Calu3 (cell line): Measurements from ENCODE around the gene NCKAP1. TPM values are rescaled to one million over a fixed set of nuclear protein-coding genes. Genes with fewer than 3 reads are reported as not detected.

Source experiments
- BruUV-seq: library from RNA; stranded (reverse); fragments of 400-500 nt; replicated peaks from 2 replicates; lab custom pipeline; 2021; lab: Mats Ljungman, UMichigan
- CTCF ChIA-PET: fragments of 300-600 bp; sonication (Branson Sonifier 250); formaldehyde crosslinking; loops from one replicate; lab custom pipeline; 2022; ENCODE audit warnings: antibody characterized with exemption; lab: Charles Lee
- DNase-seq: peaks from one replicate; pipeline ENCODE4 v3.0.0; 2022
- H3K27ac Mint-ChIP-seq: one replicate; pipeline ENCODE4 v1.8.0; 2022; ENCODE audit warnings: mixed read lengths; ENCODE audit not compliant: unreplicated experiment
- H3K27me3 Mint-ChIP-seq: one replicate; pipeline ENCODE4 v1.8.0; 2022; ENCODE audit warnings: mixed read lengths; ENCODE audit not compliant: unreplicated experiment
- H3K36me3 Mint-ChIP-seq: one replicate; pipeline ENCODE4 v1.8.0; 2022; ENCODE audit warnings: mild to moderate bottlenecking, moderate library complexity, mixed read lengths; ENCODE audit not compliant: insufficient read depth, unreplicated experiment
- H3K4me1 Mint-ChIP-seq: one replicate; pipeline ENCODE4 v1.8.0; 2022; ENCODE audit warnings: mild to moderate bottlenecking, low read depth, mixed read lengths; ENCODE audit not compliant: unreplicated experiment
- H3K4me3 Mint-ChIP-seq: one replicate; pipeline ENCODE4 v1.8.0; 2022; ENCODE audit warnings: mild to moderate bottlenecking, low read depth, moderate library complexity, mixed read lengths; ENCODE audit not compliant: unreplicated experiment
- H3K9me3 Mint-ChIP-seq: one replicate; pipeline ENCODE4 v1.8.0; 2022; ENCODE audit warnings: low read depth, mixed read lengths; ENCODE audit not compliant: unreplicated experiment
- intact Hi-C: fragments of 100-400 bp; cut with micrococcal nuclease; formaldehyde crosslinking; loops from one replicate; pipeline ENCODE4 v1.10.0; 2022; ENCODE audit not compliant: unreplicated experiment
- total RNA-seq: library from RNA; stranded (reverse); gene quantifications from 2 replicates; pipeline ENCODE4 v1.2.3, GENCODE V29; 2022
- TF ChIP-seq, protein P1 (sequence below): fragments of 200-600 bp; IDR thresholded peaks from one replicate; pipeline ENCODE4 v1.8.0; 2022; ENCODE audit warnings: antibody characterized with exemption; ENCODE audit not compliant: unreplicated experiment

The NCKAP1 gene
- total RNA-seq, 1 experiment from 2014 or later, result 157 TPM

DNA sequence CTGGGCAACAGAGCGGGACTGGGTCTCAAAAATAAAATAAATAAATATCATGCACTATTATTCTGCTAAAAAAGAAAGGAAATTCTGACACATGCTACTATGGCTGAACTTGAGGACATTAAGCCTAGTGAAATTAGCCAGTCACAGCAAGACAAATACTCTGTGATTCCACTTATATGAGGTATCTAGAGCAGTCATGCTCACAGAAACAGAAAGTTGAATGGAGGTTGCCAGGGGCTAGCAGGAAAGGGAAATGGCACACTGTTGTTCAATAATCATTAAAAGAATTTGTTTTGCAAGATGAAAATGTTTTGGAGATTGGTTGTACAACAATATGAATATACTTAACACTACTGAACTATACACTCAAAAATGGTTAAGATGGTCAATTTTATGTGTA, 60.8 kb downstream of the NCKAP1 start:
- no peaks in the 10 kb centered on the region for H3K27me3 Mint-ChIP-seq
- peaks cover 2% of the 10 kb centered on the region for H3K9me3 Mint-ChIP-seq
- intact Hi-C loops, result no loop called here
- no peak overlapping the region for H3K4me3 Mint-ChIP-seq
- CTCF ChIA-PET, result no interaction called here
- H3K36me3 Mint-ChIP-seq, result peaks cover 25% of the 10 kb centered on the region
- no TSS peak for BruUV-seq
- DNase-seq, result no peak
- H3K4me1 Mint-ChIP-seq, result no peaks in the 10 kb centered on the region
- no peak overlapping the region for H3K27ac Mint-ChIP-seq
- TF ChIP-seq, protein P1, sequence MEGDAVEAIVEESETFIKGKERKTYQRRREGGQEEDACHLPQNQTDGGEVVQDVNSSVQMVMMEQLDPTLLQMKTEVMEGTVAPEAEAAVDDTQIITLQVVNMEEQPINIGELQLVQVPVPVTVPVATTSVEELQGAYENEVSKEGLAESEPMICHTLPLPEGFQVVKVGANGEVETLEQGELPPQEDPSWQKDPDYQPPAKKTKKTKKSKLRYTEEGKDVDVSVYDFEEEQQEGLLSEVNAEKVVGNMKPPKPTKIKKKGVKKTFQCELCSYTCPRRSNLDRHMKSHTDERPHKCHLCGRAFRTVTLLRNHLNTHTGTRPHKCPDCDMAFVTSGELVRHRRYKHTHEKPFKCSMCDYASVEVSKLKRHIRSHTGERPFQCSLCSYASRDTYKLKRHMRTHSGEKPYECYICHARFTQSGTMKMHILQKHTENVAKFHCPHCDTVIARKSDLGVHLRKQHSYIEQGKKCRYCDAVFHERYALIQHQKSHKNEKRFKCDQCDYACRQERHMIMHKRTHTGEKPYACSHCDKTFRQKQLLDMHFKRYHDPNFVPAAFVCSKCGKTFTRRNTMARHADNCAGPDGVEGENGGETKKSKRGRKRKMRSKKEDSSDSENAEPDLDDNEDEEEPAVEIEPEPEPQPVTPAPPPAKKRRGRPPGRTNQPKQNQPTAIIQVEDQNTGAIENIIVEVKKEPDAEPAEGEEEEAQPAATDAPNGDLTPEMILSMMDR, result no peak

DNA sequence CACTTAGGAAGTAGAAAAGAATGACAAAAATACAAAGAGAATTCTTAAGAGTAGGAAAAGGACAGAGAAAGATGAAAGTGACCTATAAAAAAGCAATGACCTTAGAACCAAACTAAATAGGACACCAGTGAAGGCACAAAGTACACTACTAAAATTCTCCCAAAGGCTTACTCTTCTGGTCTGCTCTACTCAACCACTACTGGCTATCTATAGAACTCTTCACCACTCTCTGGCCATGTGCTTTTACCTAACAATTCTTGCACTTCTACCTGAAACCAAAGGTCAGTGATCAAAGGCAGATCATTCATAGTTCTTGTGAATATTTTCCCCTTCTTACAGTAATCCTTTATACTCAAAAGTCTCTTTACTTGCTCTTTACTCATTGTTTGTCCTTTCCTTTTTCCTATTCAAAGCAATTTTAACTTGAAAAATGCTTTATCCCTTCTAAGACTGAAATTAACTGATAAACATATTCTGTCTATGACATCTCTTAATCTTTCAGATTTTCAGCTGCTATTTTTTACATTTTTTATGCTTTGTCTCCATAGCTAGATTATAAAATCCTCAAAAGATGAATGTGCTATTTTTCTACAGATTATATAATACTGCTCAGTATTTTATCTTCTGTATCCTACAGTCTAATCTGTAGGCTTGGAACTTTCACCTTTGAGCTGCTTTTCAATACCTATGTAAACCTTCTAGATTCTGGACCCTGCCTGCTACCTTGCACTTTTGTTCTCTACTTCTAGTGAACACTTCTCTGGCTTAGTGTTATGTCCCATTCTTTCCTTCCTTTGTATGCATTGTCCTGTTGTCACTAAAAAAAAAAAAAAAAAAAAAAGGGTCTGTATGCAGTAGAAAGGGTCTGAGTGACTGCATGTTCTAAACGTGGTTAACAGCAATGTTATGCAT, 64.6 kb downstream of the NCKAP1 start:
- Mint-ChIP-seq H3K4me1 (no peaks in the 10 kb centered on the region), H3K4me3 (no peak overlapping the region), H3K27me3 (no peaks in the 10 kb centered on the region), H3K36me3 (peaks cover 33% of the 10 kb centered on the region), H3K27ac (no peak overlapping the region), H3K9me3 (peaks cover 5% of the 10 kb centered on the region)
- no TSS peak for BruUV-seq
- CTCF ChIA-PET, result no interaction called here
- no peak for DNase-seq
- intact Hi-C loops, result no loop called here
- TF ChIP-seq, protein P1, result no peak

DNA sequence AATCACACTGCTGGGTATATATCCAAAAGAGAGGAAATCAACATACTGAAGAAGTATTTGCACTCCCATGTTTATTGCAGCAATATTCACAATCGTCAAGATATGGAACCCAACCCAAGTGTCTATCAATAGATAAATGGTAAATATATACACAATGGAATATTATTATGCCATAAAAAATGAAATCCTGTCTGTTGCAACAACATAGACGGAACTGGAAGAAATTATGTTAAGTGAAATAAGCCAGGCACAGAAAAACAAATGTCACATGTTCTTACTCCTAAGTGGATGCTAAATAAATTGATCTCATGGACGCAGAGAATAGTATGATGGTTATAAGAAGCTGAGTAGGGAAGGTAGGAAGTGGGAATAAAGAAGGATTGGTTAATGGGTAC, 65.7 kb downstream of the NCKAP1 start:
- Mint-ChIP-seq H3K27me3 (no peaks in the 10 kb centered on the region), H3K4me3 (no peak overlapping the region), H3K27ac (no peak overlapping the region), H3K4me1 (no peaks in the 10 kb centered on the region), H3K36me3 (peaks cover 33% of the 10 kb centered on the region), H3K9me3 (peaks cover 5% of the 10 kb centered on the region)
- BruUV-seq, result no TSS peak
- TF ChIP-seq, protein P1, result no peak
- DNase-seq, result no peak
- CTCF ChIA-PET, result interaction anchor here (0.6 kb wide), 1 partner anchor 629 kb away, joined by 4 read pairs; no protein-coding TSS in a partner anchor
- intact Hi-C loops, result no loop called here

DNA sequence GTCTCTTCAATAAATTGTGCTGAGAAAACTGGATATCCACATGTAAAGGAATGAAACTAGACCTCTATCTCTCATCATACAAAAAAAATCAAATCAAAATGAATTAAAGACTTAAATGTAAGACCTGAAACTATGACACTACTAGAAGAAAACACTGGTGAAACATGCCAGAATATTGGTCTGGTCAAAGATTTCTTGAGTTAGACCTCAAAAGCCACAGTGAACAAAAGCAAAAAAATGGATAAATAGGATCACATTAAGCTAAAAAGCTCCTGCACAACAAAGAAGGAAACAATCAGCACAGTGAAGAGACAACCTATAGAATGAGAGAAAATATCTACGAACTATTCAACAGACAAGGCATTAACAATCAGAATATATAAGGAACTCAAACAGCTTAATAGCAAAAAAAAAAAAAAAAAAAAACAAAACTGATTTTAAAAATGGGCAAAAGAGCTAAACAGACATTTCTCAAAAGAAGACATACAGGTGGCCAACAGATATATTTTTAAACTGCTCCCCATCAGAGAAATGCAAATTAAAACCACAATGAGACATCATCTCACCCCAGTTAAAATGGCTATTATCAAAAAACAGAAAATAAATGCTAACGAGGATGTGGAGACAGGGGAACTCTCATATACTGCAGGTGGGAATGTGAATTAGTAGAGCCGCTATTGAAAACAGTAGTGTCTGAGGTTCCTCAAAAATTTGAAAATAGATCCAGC, 66.3 kb downstream of the NCKAP1 start:
- DNase-seq, result no peak
- Mint-ChIP-seq H3K27ac (no peak overlapping the region), H3K9me3 (peaks cover 5% of the 10 kb centered on the region), H3K36me3 (peaks cover 33% of the 10 kb centered on the region), H3K27me3 (no peaks in the 10 kb centered on the region), H3K4me3 (no peak overlapping the region), H3K4me1 (no peaks in the 10 kb centered on the region)
- TF ChIP-seq, protein P1, result no peak
- CTCF ChIA-PET, result interaction anchor here (0.6 kb wide), 1 partner anchor 63 kb away, joined by 4 read pairs; no protein-coding TSS in a partner anchor
- intact Hi-C loops, result no loop called here
- no TSS peak for BruUV-seq
